GM12878 (cell line): ENCODE results near the gene SHANK1. TPM values are rescaled to one million over a fixed set of nuclear protein-coding genes. Genes with fewer than 3 reads are reported as not detected.

Experiments
- BHLHE40 ChIP-seq, 2 experiments: fragments of 450-650 bp in 1 of 2; IDR thresholded peaks; 2 replicates each; pipeline ENCODE4 v1.6.1; 2011 to 2017; ENCODE audit warnings: low read depth in 2 of 2, borderline replicate concordance in 1 of 2, improper control_type of control experiment in 1 of 2, low read length in 1 of 2, mild to moderate bottlenecking in 1 of 2
- CHD2 ChIP-seq: IDR thresholded peaks from 2 replicates; pipeline ENCODE4 v1.6.1; 2011; ENCODE audit warnings: low read depth, low read length, improper control_type of control experiment, borderline replicate concordance
- CREB1 ChIP-seq: IDR thresholded peaks from 2 replicates; pipeline ENCODE4 v1.6.1; 2012; ENCODE audit warnings: low read depth, mild to moderate bottlenecking, inconsistent platforms
- CREM ChIP-seq: IDR thresholded peaks from 2 replicates; pipeline ENCODE4 v1.6.1; 2014; ENCODE audit warnings: antibody characterized with exemption, low read depth
- E2F8 ChIP-seq: fragments of 450-650 bp; IDR thresholded peaks from 2 replicates; pipeline ENCODE4 v1.6.1; 2018; ENCODE audit warnings: mild to moderate bottlenecking, low read depth, moderate library complexity; ENCODE audit not compliant: partially characterized antibody
- HDGF ChIP-seq: fragments of 450-650 bp; IDR thresholded peaks from 2 replicates; pipeline ENCODE4 v1.6.1; 2016; ENCODE audit warnings: antibody characterized with exemption
- MXI1 ChIP-seq: fragments of 150-350 bp; IDR thresholded peaks from 2 replicates; pipeline ENCODE4 v1.6.1; 2011; ENCODE audit warnings: low read depth, mild to moderate bottlenecking, inconsistent platforms, low read length, improper control_type of control experiment
- NR2F1 ChIP-seq: fragments of 450-650 bp; conservative IDR thresholded peaks from 2 replicates; pipeline ENCODE4 v1.6.1; 2017; ENCODE audit warnings: mild to moderate bottlenecking
- POLR2AphosphoS2 ChIP-seq: IDR thresholded peaks from 2 replicates; pipeline ENCODE4 v1.6.1; 2011; ENCODE audit warnings: low read depth, mild to moderate bottlenecking, low read length, improper control_type of control experiment, moderate library complexity
- SPI1 ChIP-seq: IDR thresholded peaks from 2 replicates; pipeline ENCODE4 v1.6.1; 2011; ENCODE audit warnings: low read depth, mild to moderate bottlenecking, low read length, moderate library complexity, borderline replicate concordance; ENCODE audit not compliant: insufficient read depth
- SREBF1 ChIP-seq: IDR thresholded peaks from 2 replicates; pipeline ENCODE4 v1.6.1; 2012; ENCODE audit warnings: mild to moderate bottlenecking, low read length
- polyA plus RNA-seq, 11 experiments: library from polyadenylated mRNA; depleted of rRNA in 4 of 11; unstranded in 6 of 11; stranded (reverse) in 5 of 11; fragments of >200 nt; fragmentation: Nextera tagmentation in 4 of 11; fragmentation: Illumina TruSeq in 1 of 11; extraction: Ambion mirVana in 4 of 11; extraction: Trizol in 1 of 11; gene quantifications; 1 replicate in 1 of 11; 2 replicates in 10 of 11; pipeline versions ENCODE4 v1.2.1 to v1.2.3, GENCODE V29; 2011 to 2016; ENCODE audit warnings: inconsistent platforms in 2 of 11, missing spikeins in 2 of 11, low read depth in 1 of 11
- total RNA-seq, 4 experiments: library from RNA; depleted of rRNA in 3 of 4; stranded (reverse); fragments of >200 nt in 3 of 4; fragmentation: Illumina TruSeq in 1 of 4; extraction: Trizol in 1 of 4; gene quantifications; 2 replicates each; pipeline versions ENCODE4 v1.2.1 to v1.2.3, GENCODE V29; 2013 to 2021
- TF ChIP-seq, protein P1 (sequence below): IDR thresholded peaks from 2 replicates; pipeline ENCODE4 v1.6.1; 2011; ENCODE audit warnings: borderline replicate concordance, low read depth, mild to moderate bottlenecking, moderate library complexity, mixed read lengths, low read length; ENCODE audit not compliant: insufficient read depth; ENCODE audit errors: extremely low read length
- TF ChIP-seq, protein P2 (sequence below): IDR thresholded peaks from 2 replicates; pipeline ENCODE4 v1.6.1; 2012; ENCODE audit warnings: low read length, inconsistent platforms
- TF ChIP-seq, protein P3 (sequence below): IDR thresholded peaks from 2 replicates; pipeline ENCODE4 v1.6.1; 2012; ENCODE audit warnings: low read depth, low read length, improper control_type of control experiment
- TF ChIP-seq, protein P4 (sequence below): fragments of 450-650 bp; IDR thresholded peaks from 2 replicates; pipeline ENCODE4 v1.6.1; 2017; ENCODE audit warnings: mild to moderate bottlenecking, moderate library complexity
- TF ChIP-seq, protein P5 (sequence below): IDR thresholded peaks from 2 replicates; pipeline ENCODE4 v1.6.1; 2012; ENCODE audit warnings: low read depth, low read length, improper control_type of control experiment

The SHANK1 gene
- total and polyA plus RNA-seq, 10 of the 15 experiments (the other 5 are each of a cell fraction or from before 2014, with no cell fraction given): not detected

DNA sequence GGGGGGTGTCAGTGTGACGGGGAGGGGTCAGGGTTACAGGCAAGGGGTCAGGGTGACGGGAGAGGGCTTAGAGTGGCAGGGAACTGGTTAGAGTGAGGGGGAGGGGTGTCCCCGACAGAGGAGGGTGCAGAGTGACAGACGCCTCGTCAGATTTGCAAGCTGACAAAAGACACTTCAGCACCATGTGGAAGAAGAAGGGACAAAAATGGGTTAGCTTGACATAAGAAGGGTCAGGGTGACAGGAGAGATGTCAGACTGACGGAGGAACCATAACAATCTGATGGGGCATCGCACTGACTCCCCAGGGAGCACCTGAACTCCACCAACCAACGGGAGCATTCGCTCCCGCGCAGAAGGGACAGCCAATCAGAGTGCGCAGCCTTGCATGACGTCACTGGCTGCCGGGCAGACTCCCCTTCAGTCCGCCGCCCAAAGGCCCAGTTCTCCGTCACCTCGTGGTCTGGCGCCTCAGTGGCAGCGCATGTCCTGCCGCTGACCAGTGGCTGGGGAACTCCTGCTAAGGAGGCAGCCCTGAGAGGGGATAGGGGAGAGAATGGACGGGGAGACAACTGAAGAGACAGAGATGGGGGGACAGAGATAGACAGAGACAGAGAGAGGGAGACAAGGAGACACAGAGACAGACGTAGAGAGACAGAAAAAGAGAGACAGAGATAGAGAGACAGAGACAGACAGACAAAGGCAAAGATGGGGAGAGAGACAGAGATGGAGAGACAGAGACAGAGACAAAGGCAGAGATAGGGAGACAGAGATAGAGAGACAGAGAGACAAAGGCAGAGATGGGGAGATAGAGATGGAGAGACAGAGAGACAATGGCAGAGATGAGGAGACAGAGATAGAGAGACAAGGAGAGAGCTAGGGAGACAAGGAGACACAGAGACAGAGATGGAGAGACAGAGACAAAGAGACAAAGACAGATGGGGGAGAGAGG lies 40.2 kb downstream of the SHANK1 start (continued):
- TF ChIP-seq, protein P1, sequence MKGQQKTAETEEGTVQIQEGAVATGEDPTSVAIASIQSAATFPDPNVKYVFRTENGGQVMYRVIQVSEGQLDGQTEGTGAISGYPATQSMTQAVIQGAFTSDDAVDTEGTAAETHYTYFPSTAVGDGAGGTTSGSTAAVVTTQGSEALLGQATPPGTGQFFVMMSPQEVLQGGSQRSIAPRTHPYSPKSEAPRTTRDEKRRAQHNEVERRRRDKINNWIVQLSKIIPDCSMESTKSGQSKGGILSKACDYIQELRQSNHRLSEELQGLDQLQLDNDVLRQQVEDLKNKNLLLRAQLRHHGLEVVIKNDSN: peak; percentile 9
- TF ChIP-seq BHLHE40 (IDR thresholded peaks at IDR 0.05; ENCODE audit: borderline replicate concordance in 1 of 2, low read depth in 2 of 2, low read length in 1 of 2) (peak; percentile 74 to 82), POLR2AphosphoS2 (no peak), CHD2 (peak; percentile 71), E2F8 (peak; percentile 53), MXI1 (no peak), SREBF1 (no peak), CREM (peak; percentile 98), SPI1 (no peak), HDGF (peak; percentile 74), NR2F1 (peak; percentile 68), CREB1 (peak; percentile 95)
- TF ChIP-seq, protein P2, sequence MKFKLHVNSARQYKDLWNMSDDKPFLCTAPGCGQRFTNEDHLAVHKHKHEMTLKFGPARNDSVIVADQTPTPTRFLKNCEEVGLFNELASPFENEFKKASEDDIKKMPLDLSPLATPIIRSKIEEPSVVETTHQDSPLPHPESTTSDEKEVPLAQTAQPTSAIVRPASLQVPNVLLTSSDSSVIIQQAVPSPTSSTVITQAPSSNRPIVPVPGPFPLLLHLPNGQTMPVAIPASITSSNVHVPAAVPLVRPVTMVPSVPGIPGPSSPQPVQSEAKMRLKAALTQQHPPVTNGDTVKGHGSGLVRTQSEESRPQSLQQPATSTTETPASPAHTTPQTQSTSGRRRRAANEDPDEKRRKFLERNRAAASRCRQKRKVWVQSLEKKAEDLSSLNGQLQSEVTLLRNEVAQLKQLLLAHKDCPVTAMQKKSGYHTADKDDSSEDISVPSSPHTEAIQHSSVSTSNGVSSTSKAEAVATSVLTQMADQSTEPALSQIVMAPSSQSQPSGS: no peak
- TF ChIP-seq, protein P3, sequence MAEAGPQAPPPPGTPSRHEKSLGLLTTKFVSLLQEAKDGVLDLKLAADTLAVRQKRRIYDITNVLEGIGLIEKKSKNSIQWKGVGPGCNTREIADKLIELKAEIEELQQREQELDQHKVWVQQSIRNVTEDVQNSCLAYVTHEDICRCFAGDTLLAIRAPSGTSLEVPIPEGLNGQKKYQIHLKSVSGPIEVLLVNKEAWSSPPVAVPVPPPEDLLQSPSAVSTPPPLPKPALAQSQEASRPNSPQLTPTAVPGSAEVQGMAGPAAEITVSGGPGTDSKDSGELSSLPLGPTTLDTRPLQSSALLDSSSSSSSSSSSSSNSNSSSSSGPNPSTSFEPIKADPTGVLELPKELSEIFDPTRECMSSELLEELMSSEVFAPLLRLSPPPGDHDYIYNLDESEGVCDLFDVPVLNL: peak; percentile 74
- TF ChIP-seq, protein P4, sequence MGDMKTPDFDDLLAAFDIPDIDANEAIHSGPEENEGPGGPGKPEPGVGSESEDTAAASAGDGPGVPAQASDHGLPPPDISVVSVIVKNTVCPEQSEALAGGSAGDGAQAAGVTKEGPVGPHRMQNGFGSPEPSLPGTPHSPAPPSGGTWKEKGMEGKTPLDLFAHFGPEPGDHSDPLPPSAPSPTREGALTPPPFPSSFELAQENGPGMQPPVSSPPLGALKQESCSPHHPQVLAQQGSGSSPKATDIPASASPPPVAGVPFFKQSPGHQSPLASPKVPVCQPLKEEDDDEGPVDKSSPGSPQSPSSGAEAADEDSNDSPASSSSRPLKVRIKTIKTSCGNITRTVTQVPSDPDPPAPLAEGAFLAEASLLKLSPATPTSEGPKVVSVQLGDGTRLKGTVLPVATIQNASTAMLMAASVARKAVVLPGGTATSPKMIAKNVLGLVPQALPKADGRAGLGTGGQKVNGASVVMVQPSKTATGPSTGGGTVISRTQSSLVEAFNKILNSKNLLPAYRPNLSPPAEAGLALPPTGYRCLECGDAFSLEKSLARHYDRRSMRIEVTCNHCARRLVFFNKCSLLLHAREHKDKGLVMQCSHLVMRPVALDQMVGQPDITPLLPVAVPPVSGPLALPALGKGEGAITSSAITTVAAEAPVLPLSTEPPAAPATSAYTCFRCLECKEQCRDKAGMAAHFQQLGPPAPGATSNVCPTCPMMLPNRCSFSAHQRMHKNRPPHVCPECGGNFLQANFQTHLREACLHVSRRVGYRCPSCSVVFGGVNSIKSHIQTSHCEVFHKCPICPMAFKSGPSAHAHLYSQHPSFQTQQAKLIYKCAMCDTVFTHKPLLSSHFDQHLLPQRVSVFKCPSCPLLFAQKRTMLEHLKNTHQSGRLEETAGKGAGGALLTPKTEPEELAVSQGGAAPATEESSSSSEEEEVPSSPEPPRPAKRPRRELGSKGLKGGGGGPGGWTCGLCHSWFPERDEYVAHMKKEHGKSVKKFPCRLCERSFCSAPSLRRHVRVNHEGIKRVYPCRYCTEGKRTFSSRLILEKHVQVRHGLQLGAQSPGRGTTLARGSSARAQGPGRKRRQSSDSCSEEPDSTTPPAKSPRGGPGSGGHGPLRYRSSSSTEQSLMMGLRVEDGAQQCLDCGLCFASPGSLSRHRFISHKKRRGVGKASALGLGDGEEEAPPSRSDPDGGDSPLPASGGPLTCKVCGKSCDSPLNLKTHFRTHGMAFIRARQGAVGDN: peak; percentile 80; the same call in 1 of the 2 replicates
- TF ChIP-seq, protein P5, sequence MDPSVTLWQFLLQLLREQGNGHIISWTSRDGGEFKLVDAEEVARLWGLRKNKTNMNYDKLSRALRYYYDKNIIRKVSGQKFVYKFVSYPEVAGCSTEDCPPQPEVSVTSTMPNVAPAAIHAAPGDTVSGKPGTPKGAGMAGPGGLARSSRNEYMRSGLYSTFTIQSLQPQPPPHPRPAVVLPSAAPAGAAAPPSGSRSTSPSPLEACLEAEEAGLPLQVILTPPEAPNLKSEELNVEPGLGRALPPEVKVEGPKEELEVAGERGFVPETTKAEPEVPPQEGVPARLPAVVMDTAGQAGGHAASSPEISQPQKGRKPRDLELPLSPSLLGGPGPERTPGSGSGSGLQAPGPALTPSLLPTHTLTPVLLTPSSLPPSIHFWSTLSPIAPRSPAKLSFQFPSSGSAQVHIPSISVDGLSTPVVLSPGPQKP: no peak
